Stimulated activated naive CD8-positive, alpha-beta T cell treated with anti-CD3 and anti-CD28 coated beads, Interleukin-15, Interleukin-2, amounts not matched to agents 100 ng/mL and 50 ng/mL, for 24 hours (primary cell): ENCODE results near the gene ASZ1.
"Not testable (repeated sequence)": the region's sequence is repeated elsewhere in the genome, so short reads cannot be mapped to it uniquely, and the experiment has no call there.

ENCODE experiments used
- H3K27ac Mint-ChIP-seq: one replicate; pipeline ENCODE4 v1.8.0; 2021; ENCODE audit warnings: mild to moderate bottlenecking, mixed read lengths
- H3K27me3 Mint-ChIP-seq: one replicate; pipeline ENCODE4 v1.8.0; 2021; ENCODE audit warnings: mixed read lengths
- H3K36me3 Mint-ChIP-seq: one replicate; pipeline ENCODE4 v1.8.0; 2021; ENCODE audit warnings: low read depth, mixed read lengths
- H3K4me1 Mint-ChIP-seq: one replicate; pipeline ENCODE4 v1.8.0; 2021; ENCODE audit warnings: low read depth, mixed read lengths
- H3K4me3 Mint-ChIP-seq: one replicate; pipeline ENCODE4 v1.8.0; 2021; ENCODE audit warnings: mild to moderate bottlenecking, mixed read lengths
- H3K9me3 Mint-ChIP-seq: one replicate; pipeline ENCODE4 v1.8.0; 2021; ENCODE audit warnings: mixed read lengths

The ASZ1 gene, protein sequence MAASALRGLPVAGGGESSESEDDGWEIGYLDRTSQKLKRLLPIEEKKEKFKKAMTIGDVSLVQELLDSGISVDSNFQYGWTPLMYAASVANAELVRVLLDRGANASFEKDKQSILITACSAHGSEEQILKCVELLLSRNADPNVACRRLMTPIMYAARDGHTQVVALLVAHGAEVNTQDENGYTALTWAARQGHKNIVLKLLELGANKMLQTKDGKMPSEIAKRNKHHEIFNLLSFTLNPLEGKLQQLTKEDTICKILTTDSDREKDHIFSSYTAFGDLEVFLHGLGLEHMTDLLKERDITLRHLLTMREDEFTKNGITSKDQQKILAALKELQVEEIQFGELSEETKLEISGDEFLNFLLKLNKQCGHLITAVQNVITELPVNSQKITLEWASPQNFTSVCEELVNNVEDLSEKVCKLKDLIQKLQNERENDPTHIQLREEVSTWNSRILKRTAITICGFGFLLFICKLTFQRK

DNA sequence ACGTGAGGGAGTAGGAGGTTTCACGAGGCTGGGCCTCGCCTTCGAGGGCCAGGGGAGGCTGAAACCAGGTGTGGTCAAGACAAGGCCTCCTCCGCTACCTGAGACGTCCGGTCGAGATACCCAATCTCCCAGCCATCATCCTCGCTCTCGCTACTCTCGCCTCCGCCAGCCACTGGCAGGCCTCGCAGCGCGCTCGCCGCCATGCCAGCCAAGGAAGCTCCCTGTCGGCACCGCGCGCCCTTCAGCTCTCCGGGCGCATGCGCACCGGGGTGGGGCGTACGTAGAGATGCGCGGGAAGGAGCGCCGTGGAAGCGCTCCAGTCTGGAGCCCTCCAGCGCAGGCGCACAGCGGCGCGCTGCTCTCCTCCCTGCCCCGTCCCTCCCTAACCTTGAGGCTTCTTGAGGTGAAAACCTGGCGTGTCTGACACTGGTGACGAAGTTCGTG lies at the start of gene ASZ1:
Gene ASZ1, minus strand, starts transcription at position 236 of the 444 bp plus-strand sequence. Its CDS starts 33 bp downstream, at position 203.
- no peak within 1 kb of the TSS for H3K27ac Mint-ChIP-seq
- peaks cover 2% of the 10 kb centered on the region for H3K9me3 Mint-ChIP-seq
- no peaks in the 10 kb centered on the region for H3K4me1 Mint-ChIP-seq
- no peaks in the 10 kb centered on the region for H3K36me3 Mint-ChIP-seq
- no peaks in the 10 kb centered on the region for H3K27me3 Mint-ChIP-seq
- no peak within 1 kb of the TSS for H3K4me3 Mint-ChIP-seq

- Mint-ChIP-seq H3K4me1 (no peaks in the 10 kb centered on the region), H3K9me3 (no peaks in the 10 kb centered on the region), H3K4me3 (no peak overlapping the region), H3K27me3 (peaks cover 35% of the 10 kb centered on the region), H3K36me3 (no peaks in the 10 kb centered on the region), H3K27ac (no peak overlapping the region)
These were observed 49.4 kb upstream of the ASZ1 start for GRCh38 chr7:117476557-117477215.

DNA sequence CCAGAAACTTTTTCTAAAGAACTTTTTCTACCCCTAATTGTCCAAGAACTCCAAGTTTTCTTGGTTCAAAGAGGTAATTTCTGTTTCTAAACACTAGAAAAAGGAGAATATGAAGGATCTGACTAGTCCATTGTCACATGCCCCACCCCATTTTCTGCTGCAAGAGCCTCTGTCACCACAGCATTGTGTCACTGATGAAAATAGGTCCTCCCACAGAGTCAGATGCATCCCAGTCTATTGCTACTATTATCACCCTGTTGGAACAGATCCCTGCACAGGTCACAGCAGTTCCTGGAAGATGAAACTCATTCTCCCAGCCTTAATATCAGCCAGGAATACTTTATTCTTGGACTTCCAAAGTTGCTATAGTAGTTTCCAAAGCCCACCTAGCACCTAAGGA lies 45.0 kb upstream of the ASZ1 start:
- no peaks in the 10 kb centered on the region for H3K4me1 Mint-ChIP-seq
- H3K9me3 Mint-ChIP-seq = no peaks in the 10 kb centered on the region
- H3K36me3 Mint-ChIP-seq = no peaks in the 10 kb centered on the region
- no peak overlapping the region for H3K27ac Mint-ChIP-seq
- peaks cover 9% of the 10 kb centered on the region for H3K27me3 Mint-ChIP-seq
- H3K4me3 Mint-ChIP-seq = no peak overlapping the region

- Mint-ChIP-seq H3K27me3 (peaks cover 2% of the 10 kb centered on the region), H3K4me3 (no peak overlapping the region), H3K9me3 (no peaks in the 10 kb centered on the region), H3K4me1 (no peaks in the 10 kb centered on the region), H3K27ac (no peak overlapping the region), H3K36me3 (no peaks in the 10 kb centered on the region)
These were observed 43.5 kb upstream of the ASZ1 start for GRCh38 chr7:117470777-117471176.

DNA sequence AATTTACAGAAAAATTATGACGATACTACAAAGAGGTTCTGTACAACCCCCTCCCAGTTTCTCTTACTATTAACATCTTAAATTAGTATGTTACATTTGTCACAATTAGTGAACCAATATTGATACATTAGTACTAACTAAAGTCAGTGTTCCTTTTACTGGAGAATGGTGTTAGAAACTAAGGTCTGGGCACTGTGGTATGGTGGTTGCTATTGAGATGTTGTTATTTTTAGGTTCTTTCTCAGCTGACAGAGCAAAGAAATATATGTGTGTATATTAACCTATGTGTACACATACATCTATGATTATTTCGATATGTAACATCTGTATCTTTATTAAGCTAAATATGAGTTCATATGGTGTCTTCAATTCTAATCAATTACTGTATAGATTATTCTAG lies 40.9 kb upstream of the ASZ1 start:
- no peaks in the 10 kb centered on the region for H3K36me3 Mint-ChIP-seq
- H3K9me3 Mint-ChIP-seq = no peaks in the 10 kb centered on the region
- no peak overlapping the region for H3K27ac Mint-ChIP-seq
- no peaks in the 10 kb centered on the region for H3K27me3 Mint-ChIP-seq
- no peak overlapping the region for H3K4me3 Mint-ChIP-seq
- H3K4me1 Mint-ChIP-seq = no peaks in the 10 kb centered on the region

DNA sequence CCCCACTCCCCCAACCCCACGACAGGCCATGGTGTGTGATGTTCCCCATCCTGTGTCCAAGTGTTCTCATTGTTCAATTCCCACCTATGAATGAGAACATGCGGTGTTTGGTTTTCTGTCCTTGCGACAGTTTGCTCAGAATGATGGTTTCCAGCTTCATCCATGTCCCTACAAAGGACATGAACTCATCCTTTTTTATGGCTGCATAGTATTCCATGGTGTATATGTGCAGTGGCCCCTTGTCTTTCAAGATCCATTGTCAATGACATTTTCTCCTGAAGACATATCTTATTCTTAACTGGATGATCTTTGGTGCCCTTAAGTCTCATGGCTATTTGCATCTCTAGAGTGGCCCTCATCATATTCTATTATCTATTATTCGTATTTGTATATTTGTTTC lies 33.5 kb upstream of the ASZ1 start:
- not testable (repeated sequence) for H3K4me1 Mint-ChIP-seq

GRCh38 chr7:117459735-117460134 lies 32.4 kb upstream of the ASZ1 start:
- Mint-ChIP-seq H3K9me3 (no peaks in the 10 kb centered on the region), H3K27ac (no peak overlapping the region), H3K36me3 (no peaks in the 10 kb centered on the region), H3K27me3 (no peaks in the 10 kb centered on the region), H3K4me3 (no peak overlapping the region), H3K4me1 (no peaks in the 10 kb centered on the region)

More for the DNA sequence above, 33.5 kb upstream of the ASZ1 start:
- not testable (repeated sequence) for H3K36me3 Mint-ChIP-seq, H3K27ac Mint-ChIP-seq, H3K27me3 Mint-ChIP-seq, H3K9me3 Mint-ChIP-seq, H3K4me3 Mint-ChIP-seq

DNA sequence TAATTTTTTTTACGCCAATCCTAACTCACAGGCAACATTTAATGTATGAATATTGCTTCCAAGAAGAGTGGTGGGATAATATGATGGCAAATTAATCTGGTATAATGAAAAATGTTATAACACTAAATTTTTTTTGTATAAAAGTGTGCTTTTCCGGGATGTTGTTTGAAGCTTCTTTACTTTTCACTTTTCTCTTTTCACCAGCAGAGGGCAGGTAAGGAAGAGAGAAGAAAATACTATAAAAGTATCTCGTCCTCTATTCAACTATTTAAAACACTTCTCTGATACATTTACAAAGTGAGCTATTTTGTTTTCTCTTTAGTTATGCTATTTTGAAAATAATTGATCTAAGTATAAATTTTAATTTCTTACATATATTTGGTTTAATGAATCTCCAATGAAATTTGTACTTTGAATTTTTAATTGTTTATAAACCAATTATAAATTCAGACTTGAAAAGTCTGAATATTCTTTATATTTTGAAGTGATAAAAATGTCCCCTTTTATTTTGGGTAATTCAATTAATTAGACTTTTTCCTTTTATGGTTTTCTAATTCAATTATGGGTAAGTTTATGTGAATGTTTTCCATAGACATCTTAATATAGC lies 31.8 kb upstream of the ASZ1 start:
- Mint-ChIP-seq H3K36me3 (no peaks in the 10 kb centered on the region), H3K27me3 (no peaks in the 10 kb centered on the region), H3K4me3 (no peak overlapping the region), H3K27ac (no peak overlapping the region), H3K9me3 (no peaks in the 10 kb centered on the region), H3K4me1 (no peaks in the 10 kb centered on the region)

GRCh38 chr7:117448655-117449054 lies 21.4 kb upstream of the ASZ1 start:
- H3K4me1 Mint-ChIP-seq = no peaks in the 10 kb centered on the region
- H3K9me3 Mint-ChIP-seq = peaks cover 12% of the 10 kb centered on the region
- no peaks in the 10 kb centered on the region for H3K36me3 Mint-ChIP-seq
- H3K4me3 Mint-ChIP-seq = no peak overlapping the region
- no peaks in the 10 kb centered on the region for H3K27me3 Mint-ChIP-seq
- H3K27ac Mint-ChIP-seq = no peak overlapping the region

DNA sequence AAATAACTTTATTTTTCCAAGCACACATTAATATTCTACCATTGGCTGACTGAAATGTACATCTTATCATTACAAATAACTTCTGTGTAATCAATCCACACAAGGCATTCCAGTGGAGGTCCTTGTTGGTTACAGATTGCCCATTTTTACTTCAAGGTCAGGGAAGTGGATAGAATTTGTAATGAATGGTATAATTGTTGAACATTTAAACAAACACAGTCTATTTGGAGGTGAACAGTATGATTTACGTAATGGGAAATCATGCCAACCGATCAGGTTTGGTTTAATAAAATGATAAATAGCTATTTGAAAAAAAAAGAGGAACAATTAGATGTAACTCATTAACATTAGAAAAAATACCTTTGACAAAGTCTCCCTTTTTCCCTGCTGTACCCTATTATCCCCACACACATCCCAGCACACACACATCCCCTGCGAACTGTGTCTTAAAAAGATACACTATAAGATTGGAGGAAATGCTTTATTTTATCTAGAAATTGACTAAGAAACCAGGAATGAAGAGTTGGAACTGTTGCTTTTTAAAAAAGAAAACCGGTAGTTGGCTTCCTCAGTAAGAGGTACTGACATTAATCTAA lies 19.0 kb upstream of the ASZ1 start:
- H3K36me3 Mint-ChIP-seq = no peaks in the 10 kb centered on the region
- H3K27me3 Mint-ChIP-seq = no peaks in the 10 kb centered on the region
- no peaks in the 10 kb centered on the region for H3K4me1 Mint-ChIP-seq
- peaks cover 5% of the 10 kb centered on the region for H3K9me3 Mint-ChIP-seq
- H3K4me3 Mint-ChIP-seq = no peak overlapping the region
- no peak overlapping the region for H3K27ac Mint-ChIP-seq

GRCh38 chr7:117445206-117445605 lies 17.9 kb upstream of the ASZ1 start:
- Mint-ChIP-seq H3K27ac (no peak overlapping the region), H3K9me3 (peaks cover 4% of the 10 kb centered on the region), H3K36me3 (no peaks in the 10 kb centered on the region), H3K4me3 (no peak overlapping the region), H3K4me1 (no peaks in the 10 kb centered on the region), H3K27me3 (no peaks in the 10 kb centered on the region)

DNA sequence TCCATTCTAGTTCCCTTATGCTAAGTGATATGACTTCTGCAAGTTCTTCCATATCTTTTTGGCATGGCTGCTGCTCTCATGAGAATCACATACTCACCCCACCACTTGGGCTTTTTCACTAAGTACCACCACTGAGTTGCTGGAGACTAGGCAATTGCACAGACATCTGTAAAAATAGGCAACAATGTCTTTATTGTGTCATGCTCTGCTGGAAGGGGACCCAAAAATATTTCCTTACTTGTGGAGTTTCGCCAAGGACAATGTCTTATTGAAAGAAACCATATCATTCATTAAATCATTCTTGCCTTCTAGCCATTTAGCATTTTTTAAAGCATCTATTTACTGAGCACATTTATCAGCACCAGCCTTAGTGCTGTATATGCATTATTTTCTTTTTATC lies 17.4 kb upstream of the ASZ1 start:
- Mint-ChIP-seq H3K36me3 (no peaks in the 10 kb centered on the region), H3K9me3 (peaks cover 4% of the 10 kb centered on the region), H3K4me1 (no peaks in the 10 kb centered on the region), H3K27ac (no peak overlapping the region), H3K4me3 (no peak overlapping the region), H3K27me3 (no peaks in the 10 kb centered on the region)

GRCh38 chr7:117435475-117436043 lies 8.3 kb upstream of the ASZ1 start:
- Mint-ChIP-seq H3K36me3 (no peaks in the 10 kb centered on the region), H3K4me1 (peaks cover 3% of the 10 kb centered on the region), H3K27ac (no peak overlapping the region)

DNA sequence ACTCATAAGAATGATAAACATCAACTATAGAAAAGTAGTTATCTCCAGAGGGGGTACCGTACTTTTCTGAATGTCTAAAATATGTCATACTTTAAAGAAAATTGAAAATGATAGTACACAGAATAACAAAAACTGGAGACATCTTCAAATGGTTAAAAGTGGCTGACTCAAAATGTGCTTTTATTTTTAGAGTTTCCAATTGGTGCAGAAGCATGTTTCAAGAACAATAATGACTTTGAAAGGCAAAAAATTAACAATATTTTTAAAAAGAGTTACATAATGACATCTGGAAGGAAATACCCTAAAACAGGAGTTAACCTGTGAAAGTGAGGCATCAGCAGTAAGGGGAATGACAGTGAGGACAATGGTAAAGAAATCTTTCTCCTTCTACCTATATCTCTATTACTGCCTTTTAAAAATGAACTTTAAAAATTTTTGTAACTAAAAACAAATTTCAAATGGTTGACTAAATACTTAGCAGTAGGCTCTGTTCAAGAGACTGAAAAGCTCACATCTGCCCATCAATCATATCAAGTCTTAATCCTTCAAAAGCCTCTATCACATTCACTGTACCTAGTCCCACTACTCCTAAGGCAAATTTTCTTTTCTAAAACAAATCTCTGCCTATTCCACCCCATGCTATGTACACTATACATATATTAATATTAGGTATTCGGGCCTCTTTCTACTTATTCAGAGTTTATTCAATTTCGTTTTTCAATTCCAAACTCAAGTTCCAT lies 3.0 kb downstream of the ASZ1 start:
- H3K4me3 Mint-ChIP-seq = no peak overlapping the region
- no peaks in the 10 kb centered on the region for H3K9me3 Mint-ChIP-seq
- H3K27me3 Mint-ChIP-seq = no peaks in the 10 kb centered on the region
- H3K36me3 Mint-ChIP-seq = no peaks in the 10 kb centered on the region
- no peak overlapping the region for H3K27ac Mint-ChIP-seq
- no peaks in the 10 kb centered on the region for H3K4me1 Mint-ChIP-seq

More at GRCh38 chr7:117435475-117436043, 8.3 kb upstream of the ASZ1 start:
- Mint-ChIP-seq H3K4me3 (no peak overlapping the region), H3K9me3 (peaks cover 3% of the 10 kb centered on the region), H3K27me3 (peaks cover 4% of the 10 kb centered on the region)
